ENCODE data around the gene PRPS1L1.

DNA sequence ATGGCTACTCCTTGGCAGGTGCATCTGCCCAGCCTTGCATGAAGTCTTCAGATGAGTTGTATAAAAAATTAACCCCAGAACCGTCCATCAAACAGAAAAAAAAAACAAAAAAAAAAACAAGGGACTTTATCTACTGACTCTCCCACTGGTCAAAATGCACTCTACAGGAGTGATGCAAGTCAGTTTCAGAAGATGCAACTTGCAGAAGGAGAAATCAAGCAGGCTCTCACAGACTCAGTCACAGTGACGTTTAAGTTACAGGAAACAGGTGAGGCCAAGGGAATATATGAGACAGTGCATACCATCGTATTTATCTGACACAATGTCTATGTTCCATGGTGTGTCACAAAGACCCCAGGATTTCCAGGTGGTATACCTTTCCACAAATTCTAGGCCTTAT lies 17.5 kb upstream of the PRPS1L1 start:
- TF ChIP-seq, protein P1, sequence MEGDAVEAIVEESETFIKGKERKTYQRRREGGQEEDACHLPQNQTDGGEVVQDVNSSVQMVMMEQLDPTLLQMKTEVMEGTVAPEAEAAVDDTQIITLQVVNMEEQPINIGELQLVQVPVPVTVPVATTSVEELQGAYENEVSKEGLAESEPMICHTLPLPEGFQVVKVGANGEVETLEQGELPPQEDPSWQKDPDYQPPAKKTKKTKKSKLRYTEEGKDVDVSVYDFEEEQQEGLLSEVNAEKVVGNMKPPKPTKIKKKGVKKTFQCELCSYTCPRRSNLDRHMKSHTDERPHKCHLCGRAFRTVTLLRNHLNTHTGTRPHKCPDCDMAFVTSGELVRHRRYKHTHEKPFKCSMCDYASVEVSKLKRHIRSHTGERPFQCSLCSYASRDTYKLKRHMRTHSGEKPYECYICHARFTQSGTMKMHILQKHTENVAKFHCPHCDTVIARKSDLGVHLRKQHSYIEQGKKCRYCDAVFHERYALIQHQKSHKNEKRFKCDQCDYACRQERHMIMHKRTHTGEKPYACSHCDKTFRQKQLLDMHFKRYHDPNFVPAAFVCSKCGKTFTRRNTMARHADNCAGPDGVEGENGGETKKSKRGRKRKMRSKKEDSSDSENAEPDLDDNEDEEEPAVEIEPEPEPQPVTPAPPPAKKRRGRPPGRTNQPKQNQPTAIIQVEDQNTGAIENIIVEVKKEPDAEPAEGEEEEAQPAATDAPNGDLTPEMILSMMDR (IDR thresholded peaks at IDR 0.05) = no peak
- TF ChIP-seq, protein P2, sequence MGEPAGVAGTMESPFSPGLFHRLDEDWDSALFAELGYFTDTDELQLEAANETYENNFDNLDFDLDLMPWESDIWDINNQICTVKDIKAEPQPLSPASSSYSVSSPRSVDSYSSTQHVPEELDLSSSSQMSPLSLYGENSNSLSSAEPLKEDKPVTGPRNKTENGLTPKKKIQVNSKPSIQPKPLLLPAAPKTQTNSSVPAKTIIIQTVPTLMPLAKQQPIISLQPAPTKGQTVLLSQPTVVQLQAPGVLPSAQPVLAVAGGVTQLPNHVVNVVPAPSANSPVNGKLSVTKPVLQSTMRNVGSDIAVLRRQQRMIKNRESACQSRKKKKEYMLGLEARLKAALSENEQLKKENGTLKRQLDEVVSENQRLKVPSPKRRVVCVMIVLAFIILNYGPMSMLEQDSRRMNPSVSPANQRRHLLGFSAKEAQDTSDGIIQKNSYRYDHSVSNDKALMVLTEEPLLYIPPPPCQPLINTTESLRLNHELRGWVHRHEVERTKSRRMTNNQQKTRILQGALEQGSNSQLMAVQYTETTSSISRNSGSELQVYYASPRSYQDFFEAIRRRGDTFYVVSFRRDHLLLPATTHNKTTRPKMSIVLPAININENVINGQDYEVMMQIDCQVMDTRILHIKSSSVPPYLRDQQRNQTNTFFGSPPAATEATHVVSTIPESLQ (CRISPR knock-in tag; IDR thresholded peaks at IDR 0.05) = no peak
- TF ChIP-seq GABPB1 (CRISPR knock-in tag; IDR thresholded peaks at IDR 0.05) (no peak), TEAD4 (CRISPR knock-in tag; IDR thresholded peaks at IDR 0.05) (no peak)
- TF ChIP-seq, protein P3, sequence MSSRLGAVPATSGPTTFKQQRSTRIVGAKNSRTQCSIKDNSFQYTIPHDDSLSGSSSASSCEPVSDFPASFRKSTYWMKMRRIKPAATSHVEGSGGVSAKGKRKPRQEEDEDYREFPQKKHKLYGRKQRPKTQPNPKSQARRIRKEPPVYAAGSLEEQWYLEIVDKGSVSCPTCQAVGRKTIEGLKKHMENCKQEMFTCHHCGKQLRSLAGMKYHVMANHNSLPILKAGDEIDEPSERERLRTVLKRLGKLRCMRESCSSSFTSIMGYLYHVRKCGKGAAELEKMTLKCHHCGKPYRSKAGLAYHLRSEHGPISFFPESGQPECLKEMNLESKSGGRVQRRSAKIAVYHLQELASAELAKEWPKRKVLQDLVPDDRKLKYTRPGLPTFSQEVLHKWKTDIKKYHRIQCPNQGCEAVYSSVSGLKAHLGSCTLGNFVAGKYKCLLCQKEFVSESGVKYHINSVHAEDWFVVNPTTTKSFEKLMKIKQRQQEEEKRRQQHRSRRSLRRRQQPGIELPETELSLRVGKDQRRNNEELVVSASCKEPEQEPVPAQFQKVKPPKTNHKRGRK (CRISPR knock-in tag; IDR thresholded peaks at IDR 0.05; ENCODE audit: borderline replicate concordance) = no peak
- TF ChIP-seq, protein P4, sequence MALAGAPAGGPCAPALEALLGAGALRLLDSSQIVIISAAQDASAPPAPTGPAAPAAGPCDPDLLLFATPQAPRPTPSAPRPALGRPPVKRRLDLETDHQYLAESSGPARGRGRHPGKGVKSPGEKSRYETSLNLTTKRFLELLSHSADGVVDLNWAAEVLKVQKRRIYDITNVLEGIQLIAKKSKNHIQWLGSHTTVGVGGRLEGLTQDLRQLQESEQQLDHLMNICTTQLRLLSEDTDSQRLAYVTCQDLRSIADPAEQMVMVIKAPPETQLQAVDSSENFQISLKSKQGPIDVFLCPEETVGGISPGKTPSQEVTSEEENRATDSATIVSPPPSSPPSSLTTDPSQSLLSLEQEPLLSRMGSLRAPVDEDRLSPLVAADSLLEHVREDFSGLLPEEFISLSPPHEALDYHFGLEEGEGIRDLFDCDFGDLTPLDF (CRISPR knock-in tag; IDR thresholded peaks at IDR 0.05) = no peak
